Upper lobe of right lung (tissue), 1 donor: ENCODE measurements around the gene ENPP6. TPM values are rescaled to one million over a fixed set of nuclear protein-coding genes. Genes with fewer than 3 reads are reported as not detected.
A peak's percentile ranks its signal among the peaks of the same experiment; 100 is the strongest.

Experiments
- ATAC-seq: fragments of 200-7000 bp; cut with Tn5 transposase; one replicate; pipeline ENCODE4 v1.9.1; 2020; ENCODE audit warnings: mild to moderate bottlenecking, moderate library complexity
- DNase-seq: peaks from one replicate; pipeline ENCODE4 v3.0.0-alpha.2; 2020
- H3K27ac ChIP-seq: fragments of 200-600 bp; one replicate; pipeline ENCODE4 v1.8.0; 2022
- H3K27me3 ChIP-seq: fragments of 200-600 bp; one replicate; pipeline ENCODE4 v1.8.0; 2022; ENCODE audit warnings: mild to moderate bottlenecking
- H3K36me3 ChIP-seq: fragments of 200-600 bp; one replicate; pipeline ENCODE4 v1.8.0; 2022
- H3K4me1 ChIP-seq: fragments of 200-600 bp; one replicate; pipeline ENCODE4 v1.8.0; 2022
- H3K4me3 ChIP-seq: fragments of 200-600 bp; one replicate; pipeline ENCODE4 v1.8.0; 2022; ENCODE audit warnings: mild to moderate bottlenecking
- H3K9me3 ChIP-seq: fragments of 200-600 bp; one replicate; pipeline ENCODE4 v1.8.0; 2022
- intact Hi-C: fragments of 100-400 bp; cut with DNase I; formaldehyde crosslinking; loops from one replicate; pipeline ENCODE4 v1.11.0; 2022
- total RNA-seq: library from RNA; stranded (reverse); fragmentation: NEBNext Ultra II Directional; extraction: Animal tissue kit (Norgen Biotek cat#: 25700); gene quantifications from one replicate; pipeline ENCODE4 v1.2.1, GENCODE V29; 2021
- TF ChIP-seq, protein P1 (sequence below): fragments of 200-600 bp; IDR thresholded peaks from one replicate; pipeline ENCODE4 v1.8.0; 2022; ENCODE audit warnings: antibody characterized with exemption
- donor health status: DM: no; HTN: yes; CAD: no; lungs with severe emphysema.

The ENPP6 gene
- total RNA-seq, 1 donor from 2014 or later: 0.12 TPM

DNA sequence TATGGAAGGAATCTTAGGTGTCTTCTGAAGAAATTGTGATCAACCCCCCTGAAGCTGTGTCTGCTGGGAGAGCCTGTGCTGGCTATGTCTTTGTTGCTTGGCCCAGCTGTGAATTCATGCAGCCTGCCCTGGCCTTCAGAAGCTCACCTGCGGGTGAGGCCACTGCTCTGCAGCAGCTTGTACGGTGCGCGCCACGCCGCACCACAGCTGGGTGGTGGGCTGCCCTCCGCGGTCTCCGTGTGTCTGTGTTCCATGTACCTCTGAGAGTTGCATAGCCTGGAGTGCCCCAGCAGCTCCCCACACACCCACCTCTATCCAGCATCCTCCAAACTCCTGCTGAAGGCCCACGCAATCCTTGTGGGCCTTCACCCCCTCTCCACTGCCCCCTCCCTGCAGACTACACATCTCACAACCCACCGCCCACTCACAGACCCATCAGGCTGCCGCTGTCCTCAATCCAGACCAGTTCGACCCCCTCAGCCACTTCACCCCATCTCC lies 65.6 kb downstream of the ENPP6 start:
- Histone ChIP-seq H3K9me3 (no peaks in the 10 kb centered on the region), H3K27ac (no peak overlapping the region), H3K27me3 (no peaks in the 10 kb centered on the region), H3K4me3 (no peak overlapping the region), H3K4me1 (peaks cover 28% of the 10 kb centered on the region), H3K36me3 (no peaks in the 10 kb centered on the region)
- no peak for DNase-seq
- TF ChIP-seq, protein P1, sequence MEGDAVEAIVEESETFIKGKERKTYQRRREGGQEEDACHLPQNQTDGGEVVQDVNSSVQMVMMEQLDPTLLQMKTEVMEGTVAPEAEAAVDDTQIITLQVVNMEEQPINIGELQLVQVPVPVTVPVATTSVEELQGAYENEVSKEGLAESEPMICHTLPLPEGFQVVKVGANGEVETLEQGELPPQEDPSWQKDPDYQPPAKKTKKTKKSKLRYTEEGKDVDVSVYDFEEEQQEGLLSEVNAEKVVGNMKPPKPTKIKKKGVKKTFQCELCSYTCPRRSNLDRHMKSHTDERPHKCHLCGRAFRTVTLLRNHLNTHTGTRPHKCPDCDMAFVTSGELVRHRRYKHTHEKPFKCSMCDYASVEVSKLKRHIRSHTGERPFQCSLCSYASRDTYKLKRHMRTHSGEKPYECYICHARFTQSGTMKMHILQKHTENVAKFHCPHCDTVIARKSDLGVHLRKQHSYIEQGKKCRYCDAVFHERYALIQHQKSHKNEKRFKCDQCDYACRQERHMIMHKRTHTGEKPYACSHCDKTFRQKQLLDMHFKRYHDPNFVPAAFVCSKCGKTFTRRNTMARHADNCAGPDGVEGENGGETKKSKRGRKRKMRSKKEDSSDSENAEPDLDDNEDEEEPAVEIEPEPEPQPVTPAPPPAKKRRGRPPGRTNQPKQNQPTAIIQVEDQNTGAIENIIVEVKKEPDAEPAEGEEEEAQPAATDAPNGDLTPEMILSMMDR: no peak
- intact Hi-C loops: no loop called here
- ATAC-seq: no peak

DNA sequence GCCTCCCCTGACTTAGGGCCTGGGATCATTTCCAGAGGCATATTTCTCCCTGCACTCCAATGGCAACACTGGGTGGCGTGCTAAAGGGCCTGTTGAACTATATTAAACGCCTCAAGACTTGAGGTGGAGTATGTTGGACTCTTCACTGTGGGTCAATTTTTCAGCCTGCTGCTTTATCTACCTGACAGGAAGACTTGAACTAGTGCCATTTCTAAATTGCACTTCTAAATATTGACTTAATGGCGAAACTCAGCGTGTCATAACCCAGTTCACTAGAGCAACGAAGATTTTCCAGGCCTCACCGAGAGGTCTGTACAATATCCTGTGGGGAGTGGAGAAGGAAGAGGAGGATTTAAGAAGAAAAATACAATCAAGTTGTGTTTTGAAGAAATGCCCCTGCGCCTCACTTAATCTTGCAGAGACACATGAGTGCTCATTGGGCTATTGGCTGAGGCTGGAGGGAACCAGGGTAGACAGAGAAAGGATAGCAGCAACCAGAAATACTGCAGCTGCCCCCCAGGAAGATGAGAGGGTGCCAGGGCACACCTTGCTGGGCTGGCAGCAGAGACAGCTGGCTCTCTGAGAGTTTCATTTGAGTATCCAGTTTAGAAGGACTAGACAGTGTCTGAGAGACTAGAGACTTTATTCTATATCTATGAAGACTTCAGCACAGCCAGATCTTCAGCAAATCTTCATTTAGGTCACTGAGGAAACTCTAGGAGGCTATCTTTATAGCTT lies 67.4 kb downstream of the ENPP6 start:
- Histone ChIP-seq H3K36me3 (no peaks in the 10 kb centered on the region), H3K27me3 (no peaks in the 10 kb centered on the region), H3K4me3 (no peak overlapping the region), H3K9me3 (no peaks in the 10 kb centered on the region), H3K4me1 (peaks cover 22% of the 10 kb centered on the region), H3K27ac (peak overlapping the region; percentile 70)
- TF ChIP-seq, protein P1: no peak
- DNase-seq (no peak), ATAC-seq (peak; percentile 86)
- intact Hi-C loops: no loop called here

DNA sequence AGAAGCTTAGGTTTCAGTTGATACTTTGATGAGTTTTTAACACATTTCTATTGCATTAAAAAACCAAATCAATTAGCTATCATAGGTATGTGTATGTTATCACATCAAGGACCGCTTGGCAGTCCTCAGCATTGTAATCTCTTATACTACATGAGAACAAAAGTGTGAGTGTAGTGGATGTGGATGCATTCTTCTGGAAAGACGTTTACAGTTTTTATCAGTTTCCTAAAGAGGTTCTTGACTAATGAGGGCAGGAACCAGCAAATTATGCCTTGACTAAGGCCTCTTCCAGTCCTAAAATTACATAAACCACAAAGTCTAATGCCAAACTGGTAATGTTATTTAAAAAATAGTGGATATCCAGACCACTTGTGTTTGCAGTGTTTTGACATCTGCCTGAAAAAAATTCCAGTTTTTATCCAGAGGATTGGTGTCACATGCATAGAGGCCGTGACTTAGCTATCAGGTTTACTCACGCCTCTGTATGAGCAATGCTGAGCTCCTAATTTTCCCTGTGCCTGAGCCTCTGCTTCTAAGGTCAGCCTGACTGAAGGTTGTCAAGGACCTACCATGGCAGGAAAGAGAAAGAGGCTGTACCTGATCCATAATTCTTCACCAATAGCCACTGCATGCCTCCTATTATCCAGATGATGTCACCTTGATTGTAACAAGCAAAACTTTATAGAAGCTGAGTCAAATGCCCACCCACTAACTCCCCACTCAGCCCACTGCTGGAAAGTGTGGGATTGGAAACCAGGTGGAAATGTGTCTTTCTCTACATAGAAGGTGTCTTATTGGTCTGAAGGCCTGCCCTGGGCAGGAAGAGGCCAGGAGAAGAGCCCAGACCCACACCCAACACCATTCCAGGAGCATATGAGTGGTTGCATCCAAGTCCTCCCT lies 68.7 kb downstream of the ENPP6 start:
- H3K27me3 ChIP-seq: no peaks in the 10 kb centered on the region
- no peaks in the 10 kb centered on the region for H3K9me3 ChIP-seq
- TF ChIP-seq, protein P1: no peak
- H3K4me1 ChIP-seq: peaks cover 21% of the 10 kb centered on the region
- no peak for ATAC-seq
- peak overlapping the region; percentile 36 for H3K27ac ChIP-seq
- no peak for DNase-seq
- intact Hi-C loops: no loop called here
- no peaks in the 10 kb centered on the region for H3K36me3 ChIP-seq
- no peak overlapping the region for H3K4me3 ChIP-seq

DNA sequence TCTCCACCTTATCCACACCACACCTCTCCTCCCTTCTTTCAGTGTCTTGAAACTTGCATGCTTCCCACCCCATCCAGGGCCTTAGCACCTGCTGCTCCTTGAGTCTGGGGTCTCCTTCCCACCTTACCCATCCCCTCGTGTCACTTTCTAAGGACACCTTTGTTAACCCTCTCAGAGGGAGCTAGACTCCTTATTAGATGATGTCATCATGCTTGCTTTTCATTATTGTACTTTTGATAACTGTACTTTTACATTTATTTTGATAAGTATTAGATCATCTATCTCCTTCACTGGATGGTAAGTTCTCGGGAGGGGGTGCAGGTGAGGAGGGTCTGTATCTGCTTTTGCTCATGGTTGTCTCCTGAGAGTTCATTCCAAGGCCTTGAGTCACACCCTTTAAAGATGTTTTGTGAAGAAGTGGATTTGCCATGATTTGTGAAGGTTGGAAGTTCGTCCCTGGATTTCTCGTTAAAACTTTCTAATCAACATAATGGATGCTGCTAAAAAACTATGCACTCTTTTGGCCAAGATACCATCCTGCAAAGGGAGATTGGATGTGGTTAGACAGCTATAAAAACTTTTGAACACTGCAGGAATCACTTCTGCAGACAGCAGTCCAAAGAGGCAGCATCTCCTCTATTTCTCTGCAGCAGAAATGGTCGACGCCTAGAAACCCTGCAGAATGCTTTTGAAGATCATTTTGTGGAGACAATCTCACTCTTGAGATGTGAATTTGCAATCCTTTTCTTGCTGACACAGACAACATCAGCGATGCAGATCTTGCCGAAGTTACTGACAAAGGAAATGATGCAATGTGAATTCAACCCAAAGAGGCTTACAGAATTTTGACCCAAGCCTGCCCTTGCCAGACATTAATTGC lies 69.6 kb downstream of the ENPP6 start:
- no peaks in the 10 kb centered on the region for H3K27me3 ChIP-seq
- no peak overlapping the region for H3K27ac ChIP-seq
- ATAC-seq: no peak
- no peak for DNase-seq
- TF ChIP-seq, protein P1: no peak
- intact Hi-C loops: no loop called here
- no peaks in the 10 kb centered on the region for H3K36me3 ChIP-seq
- H3K4me3 ChIP-seq: no peak overlapping the region
- peaks cover 21% of the 10 kb centered on the region for H3K4me1 ChIP-seq
- H3K9me3 ChIP-seq: no peaks in the 10 kb centered on the region

DNA sequence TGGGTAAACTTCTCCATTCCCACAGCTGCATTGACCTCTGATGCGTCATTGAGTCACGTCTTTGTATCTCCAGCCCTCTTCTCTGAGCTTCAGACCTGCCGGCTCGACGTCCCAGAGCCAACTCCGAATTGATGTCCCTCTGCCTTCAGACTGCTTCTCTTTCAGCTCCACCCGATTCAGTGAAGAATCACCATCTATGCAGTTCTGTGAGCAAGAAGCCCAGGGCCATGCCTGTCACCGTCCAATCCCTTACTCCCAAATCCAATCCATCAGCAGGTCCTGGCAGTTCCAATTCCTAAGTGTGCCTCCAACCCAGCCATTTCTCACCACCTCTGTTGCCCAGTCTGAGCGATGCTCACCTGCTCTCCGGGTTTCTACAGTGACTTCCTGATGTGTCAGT lies 70.7 kb downstream of the ENPP6 start:
- H3K27ac ChIP-seq: no peak overlapping the region
- H3K4me1 ChIP-seq: peaks cover 21% of the 10 kb centered on the region
- H3K36me3 ChIP-seq: no peaks in the 10 kb centered on the region
- ATAC-seq (no peak), DNase-seq (no peak)
- no peaks in the 10 kb centered on the region for H3K27me3 ChIP-seq
- TF ChIP-seq, protein P1: no peak
- H3K4me3 ChIP-seq: no peak overlapping the region
- H3K9me3 ChIP-seq: no peaks in the 10 kb centered on the region
- intact Hi-C loops: no loop called here
